Measurements from ENCODE around the gene LPP.

LPP gene

DNA sequence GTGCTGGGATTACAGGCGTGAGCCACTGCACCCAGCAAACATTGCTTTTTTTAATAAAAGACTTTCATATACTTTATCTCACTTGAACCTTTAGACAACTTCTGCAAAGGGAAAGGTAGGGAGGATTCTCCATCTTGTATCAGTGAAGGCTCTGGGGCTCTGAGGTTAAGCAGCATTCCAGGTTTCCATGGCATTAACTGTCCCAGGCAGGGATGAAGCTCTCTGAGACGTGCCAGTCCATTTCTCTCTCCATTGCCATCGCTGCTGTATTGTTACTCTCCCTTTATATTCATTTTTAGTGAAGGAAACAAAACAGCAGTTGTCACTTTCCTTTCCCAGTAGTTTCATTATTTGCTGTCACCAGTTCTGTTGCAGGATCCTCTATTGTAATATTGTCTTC is 342.4 kb downstream of the LPP start:
- in situ Hi-C loops (cut with HindIII; ENCODE audit: low pct_ligation_motif_present, low sequenced_read_pairs): no loop called here
- TF ChIP-seq, protein P1, sequence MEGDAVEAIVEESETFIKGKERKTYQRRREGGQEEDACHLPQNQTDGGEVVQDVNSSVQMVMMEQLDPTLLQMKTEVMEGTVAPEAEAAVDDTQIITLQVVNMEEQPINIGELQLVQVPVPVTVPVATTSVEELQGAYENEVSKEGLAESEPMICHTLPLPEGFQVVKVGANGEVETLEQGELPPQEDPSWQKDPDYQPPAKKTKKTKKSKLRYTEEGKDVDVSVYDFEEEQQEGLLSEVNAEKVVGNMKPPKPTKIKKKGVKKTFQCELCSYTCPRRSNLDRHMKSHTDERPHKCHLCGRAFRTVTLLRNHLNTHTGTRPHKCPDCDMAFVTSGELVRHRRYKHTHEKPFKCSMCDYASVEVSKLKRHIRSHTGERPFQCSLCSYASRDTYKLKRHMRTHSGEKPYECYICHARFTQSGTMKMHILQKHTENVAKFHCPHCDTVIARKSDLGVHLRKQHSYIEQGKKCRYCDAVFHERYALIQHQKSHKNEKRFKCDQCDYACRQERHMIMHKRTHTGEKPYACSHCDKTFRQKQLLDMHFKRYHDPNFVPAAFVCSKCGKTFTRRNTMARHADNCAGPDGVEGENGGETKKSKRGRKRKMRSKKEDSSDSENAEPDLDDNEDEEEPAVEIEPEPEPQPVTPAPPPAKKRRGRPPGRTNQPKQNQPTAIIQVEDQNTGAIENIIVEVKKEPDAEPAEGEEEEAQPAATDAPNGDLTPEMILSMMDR (IDR thresholded peaks at IDR 0.05; ENCODE audit: low read depth, low read length, missing control alignments): no peak
- Histone ChIP-seq H3K36me3 (replicated peaks) (no peaks in the 10 kb centered on the region), H3K27me3 (replicated peaks) (no peaks in the 10 kb centered on the region), H3K27ac (no peak overlapping the region), H3K4me3 (ENCODE audit: low read depth, low read length) (no peak overlapping the region)
- no peak for DNase-seq

- in situ Hi-C loops (cut with HindIII; ENCODE audit: low pct_ligation_motif_present, low sequenced_read_pairs): no loop called here
- peak; percentile 67 for DNase-seq
Observed at GRCh38 chr3:188497021-188497420, 343.1 kb downstream of the LPP start.

DNA sequence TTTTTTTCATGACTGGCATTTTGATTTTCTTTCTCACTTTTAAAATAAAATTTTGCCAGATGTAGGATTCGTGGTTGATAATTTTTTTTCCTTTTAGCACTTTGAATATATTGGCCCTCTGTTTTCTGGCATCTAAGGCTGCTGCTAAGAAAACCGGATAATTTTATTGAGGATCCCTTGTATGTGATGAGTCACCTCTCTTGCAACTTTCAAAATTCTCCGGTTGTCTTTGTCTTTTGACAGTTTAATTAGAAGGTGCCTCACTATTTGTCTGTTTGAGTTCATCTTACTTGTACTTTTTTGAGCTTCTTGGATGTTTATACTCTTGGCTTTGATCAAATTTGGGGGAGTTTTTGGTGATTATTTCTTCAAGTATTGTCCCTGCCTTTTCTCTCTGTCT is 349.7 kb downstream of the LPP start:
- no peak for DNase-seq
- Histone ChIP-seq H3K4me3 (ENCODE audit: low read depth, low read length) (no peak overlapping the region), H3K27me3 (replicated peaks) (no peaks in the 10 kb centered on the region), H3K27ac (no peak overlapping the region), H3K36me3 (replicated peaks) (no peaks in the 10 kb centered on the region)
- in situ Hi-C loops (cut with HindIII; ENCODE audit: low pct_ligation_motif_present, low sequenced_read_pairs): loop anchor here (25.0 kb wide), 1 partner anchor 766 kb away; the partner anchor contains the start of gene BCL6
- TF ChIP-seq, protein P1 (IDR thresholded peaks at IDR 0.05; ENCODE audit: low read depth, low read length, missing control alignments): no peak

More at GRCh38 chr3:188497021-188497420, 343.1 kb downstream of the LPP start:
- H3K27me3 ChIP-seq (replicated peaks): no peaks in the 10 kb centered on the region
- H3K4me3 ChIP-seq (ENCODE audit: low read depth, low read length): no peak overlapping the region
- TF ChIP-seq, protein P1 (IDR thresholded peaks at IDR 0.05; ENCODE audit: low read depth, low read length, missing control alignments): no peak
- no peak overlapping the region for H3K27ac ChIP-seq
- H3K36me3 ChIP-seq (replicated peaks): no peaks in the 10 kb centered on the region

DNA sequence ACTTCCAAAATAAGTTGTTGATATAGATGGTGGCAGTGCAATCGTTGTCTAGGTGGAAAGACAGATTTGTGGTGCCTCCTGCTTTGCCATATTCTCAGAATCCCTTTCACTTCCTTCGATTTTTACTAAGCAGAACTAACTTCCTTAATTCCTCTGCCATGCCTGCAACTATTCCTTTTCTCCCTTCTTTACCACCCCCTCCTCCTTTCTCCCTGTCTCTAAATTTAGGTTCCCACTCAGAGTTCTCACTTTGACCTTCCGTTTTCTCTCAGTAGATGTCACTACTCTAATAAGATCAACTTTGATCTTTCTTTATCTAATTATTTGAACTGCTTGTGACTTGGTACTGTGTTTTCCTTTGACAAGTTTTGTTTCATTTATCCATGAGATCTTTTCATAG is 351.2 kb downstream of the LPP start:
- in situ Hi-C loops (cut with HindIII; ENCODE audit: low pct_ligation_motif_present, low sequenced_read_pairs): loop anchor here (25.0 kb wide), 1 partner anchor 768 kb away; the partner anchor contains the start of gene BCL6
- H3K27ac ChIP-seq: no peak overlapping the region
- H3K36me3 ChIP-seq (replicated peaks): no peaks in the 10 kb centered on the region
- H3K27me3 ChIP-seq (replicated peaks): no peaks in the 10 kb centered on the region
- TF ChIP-seq, protein P1 (IDR thresholded peaks at IDR 0.05; ENCODE audit: low read depth, low read length, missing control alignments): no peak
- H3K4me3 ChIP-seq (ENCODE audit: low read depth, low read length): no peak overlapping the region
- DNase-seq: no peak

- no peak for DNase-seq
- TF ChIP-seq, protein P1 (IDR thresholded peaks at IDR 0.05; ENCODE audit: low read depth, low read length, missing control alignments): no peak
- Histone ChIP-seq H3K27ac (no peak overlapping the region), H3K4me3 (ENCODE audit: low read depth, low read length) (no peak overlapping the region), H3K36me3 (replicated peaks) (no peaks in the 10 kb centered on the region), H3K27me3 (replicated peaks) (no peaks in the 10 kb centered on the region)
- in situ Hi-C loops (cut with HindIII; ENCODE audit: low pct_ligation_motif_present, low sequenced_read_pairs): loop anchor here (25.0 kb wide), 1 partner anchor 769 kb away; the partner anchor contains the start of gene BCL6
Observed at GRCh38 chr3:188505911-188506310, 352.0 kb downstream of the LPP start.

DNA sequence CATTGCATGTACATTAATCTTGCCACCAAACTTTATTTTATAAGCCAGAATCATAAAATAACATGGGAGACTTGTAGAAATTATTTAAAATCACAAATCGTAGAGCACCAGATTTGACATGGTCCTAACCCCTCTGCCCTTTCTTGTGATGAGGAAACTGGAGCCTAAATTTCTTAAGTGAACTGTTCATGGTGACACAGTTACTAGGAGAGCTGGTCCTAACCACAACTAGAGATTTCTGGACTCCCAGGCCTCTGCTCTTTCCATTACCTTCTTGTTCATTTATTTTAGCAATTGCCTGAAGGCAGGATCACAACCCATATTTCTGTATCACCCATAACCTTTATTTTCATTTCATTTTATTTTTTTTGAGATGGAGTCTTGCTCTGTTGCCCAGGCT is 352.5 kb downstream of the LPP start:
- no peaks in the 10 kb centered on the region for H3K27me3 ChIP-seq (replicated peaks)
- in situ Hi-C loops (cut with HindIII; ENCODE audit: low pct_ligation_motif_present, low sequenced_read_pairs): loop anchor here (25.0 kb wide), 1 partner anchor 769 kb away; the partner anchor contains the start of gene BCL6

More for the DNA sequence above, 352.5 kb downstream of the LPP start:
- Histone ChIP-seq H3K27ac (no peak overlapping the region), H3K4me3 (ENCODE audit: low read depth, low read length) (no peak overlapping the region), H3K36me3 (replicated peaks) (no peaks in the 10 kb centered on the region)
- DNase-seq: no peak
- TF ChIP-seq, protein P1 (IDR thresholded peaks at IDR 0.05; ENCODE audit: low read depth, low read length, missing control alignments): no peak
